Measurements from ENCODE around the gene ISOC1.
A peak's percentile ranks its signal among the peaks of the same experiment; 100 is the strongest.

The ISOC1 gene

DNA sequence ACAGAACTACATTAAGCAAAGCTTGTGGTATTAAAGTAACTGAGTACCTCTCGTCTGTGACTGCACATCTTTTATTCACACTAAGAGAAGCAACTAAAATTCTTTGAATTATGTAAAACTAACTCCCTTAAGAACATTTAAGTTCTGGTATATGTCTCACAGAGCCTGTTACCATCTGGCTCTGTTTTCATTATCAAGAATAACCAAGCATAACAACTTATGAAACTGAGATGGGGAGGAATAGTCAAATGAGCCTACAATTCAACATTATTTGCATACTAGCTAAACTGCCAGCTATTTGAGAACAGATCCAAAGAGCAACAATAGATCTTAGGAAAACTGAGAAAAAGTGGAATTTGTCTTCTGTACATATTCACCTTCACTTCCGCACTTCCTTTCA, 25.3 kb upstream of the ISOC1 start:
- Histone ChIP-seq H3K9me3 (no peaks in the 10 kb centered on the region), H3K36me3 (no peaks in the 10 kb centered on the region), H3K4me3 (ENCODE audit: low read depth, low read length) (no peak overlapping the region), H3K27me3 (no peaks in the 10 kb centered on the region), H3K4me1 (peaks cover 43% of the 10 kb centered on the region)
- TF ChIP-seq, protein P1, sequence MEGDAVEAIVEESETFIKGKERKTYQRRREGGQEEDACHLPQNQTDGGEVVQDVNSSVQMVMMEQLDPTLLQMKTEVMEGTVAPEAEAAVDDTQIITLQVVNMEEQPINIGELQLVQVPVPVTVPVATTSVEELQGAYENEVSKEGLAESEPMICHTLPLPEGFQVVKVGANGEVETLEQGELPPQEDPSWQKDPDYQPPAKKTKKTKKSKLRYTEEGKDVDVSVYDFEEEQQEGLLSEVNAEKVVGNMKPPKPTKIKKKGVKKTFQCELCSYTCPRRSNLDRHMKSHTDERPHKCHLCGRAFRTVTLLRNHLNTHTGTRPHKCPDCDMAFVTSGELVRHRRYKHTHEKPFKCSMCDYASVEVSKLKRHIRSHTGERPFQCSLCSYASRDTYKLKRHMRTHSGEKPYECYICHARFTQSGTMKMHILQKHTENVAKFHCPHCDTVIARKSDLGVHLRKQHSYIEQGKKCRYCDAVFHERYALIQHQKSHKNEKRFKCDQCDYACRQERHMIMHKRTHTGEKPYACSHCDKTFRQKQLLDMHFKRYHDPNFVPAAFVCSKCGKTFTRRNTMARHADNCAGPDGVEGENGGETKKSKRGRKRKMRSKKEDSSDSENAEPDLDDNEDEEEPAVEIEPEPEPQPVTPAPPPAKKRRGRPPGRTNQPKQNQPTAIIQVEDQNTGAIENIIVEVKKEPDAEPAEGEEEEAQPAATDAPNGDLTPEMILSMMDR (IDR thresholded peaks at IDR 0.05; ENCODE audit: low read depth, low read length), result no peak
- no peak for DNase-seq

DNA sequence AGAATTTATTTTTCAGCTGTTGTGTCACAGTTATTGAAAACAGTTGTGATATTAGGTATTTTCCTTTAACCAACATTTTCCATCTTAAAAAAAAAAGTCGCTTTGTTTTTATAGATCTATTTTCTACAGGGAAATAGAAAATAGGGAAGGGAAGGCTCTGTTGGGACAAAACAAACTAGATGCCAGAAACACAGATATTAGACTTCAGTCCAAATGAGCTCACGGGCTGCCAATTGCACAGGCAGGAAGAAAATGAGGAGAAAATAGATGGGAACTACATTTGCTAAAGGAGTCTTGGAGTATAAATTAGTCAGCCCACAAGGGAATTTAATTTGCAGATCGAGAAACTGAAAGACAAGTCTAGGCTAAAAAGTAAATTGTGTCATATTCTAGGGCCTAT, 21.4 kb upstream of the ISOC1 start:
- no peaks in the 10 kb centered on the region for H3K9me3 ChIP-seq
- no peak for DNase-seq
- H3K27me3 ChIP-seq, result no peaks in the 10 kb centered on the region
- no peak overlapping the region for H3K4me3 ChIP-seq (ENCODE audit: low read depth, low read length)
- no peaks in the 10 kb centered on the region for H3K36me3 ChIP-seq
- TF ChIP-seq, protein P1 (IDR thresholded peaks at IDR 0.05; ENCODE audit: low read depth, low read length), result no peak
- peaks cover 52% of the 10 kb centered on the region for H3K4me1 ChIP-seq

DNA sequence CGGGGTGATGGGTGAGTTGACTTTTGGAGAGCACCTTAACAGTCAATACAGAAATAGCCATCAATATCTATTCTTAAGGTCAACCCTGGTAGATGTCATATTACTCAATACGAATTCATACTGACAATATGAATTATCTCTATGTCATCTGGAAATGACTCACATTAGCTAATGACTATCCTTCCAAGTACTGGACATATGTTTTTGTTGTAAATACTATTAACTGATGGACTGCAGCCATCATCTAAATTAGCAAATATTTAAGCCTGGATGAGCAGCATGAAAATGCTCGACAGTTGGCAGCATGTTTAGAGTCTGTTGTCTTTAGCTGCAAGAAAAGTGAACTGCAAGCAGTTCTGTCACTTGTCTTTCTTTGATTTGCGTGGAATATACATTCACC, 19.6 kb upstream of the ISOC1 start:
- TF ChIP-seq, protein P1 (IDR thresholded peaks at IDR 0.05; ENCODE audit: low read depth, low read length), result no peak
- H3K27me3 ChIP-seq, result no peaks in the 10 kb centered on the region
- H3K9me3 ChIP-seq, result no peaks in the 10 kb centered on the region
- no peaks in the 10 kb centered on the region for H3K36me3 ChIP-seq
- no peak overlapping the region for H3K4me3 ChIP-seq (ENCODE audit: low read depth, low read length)
- peak; percentile 49 for DNase-seq
- H3K4me1 ChIP-seq, result peaks cover 56% of the 10 kb centered on the region

DNA sequence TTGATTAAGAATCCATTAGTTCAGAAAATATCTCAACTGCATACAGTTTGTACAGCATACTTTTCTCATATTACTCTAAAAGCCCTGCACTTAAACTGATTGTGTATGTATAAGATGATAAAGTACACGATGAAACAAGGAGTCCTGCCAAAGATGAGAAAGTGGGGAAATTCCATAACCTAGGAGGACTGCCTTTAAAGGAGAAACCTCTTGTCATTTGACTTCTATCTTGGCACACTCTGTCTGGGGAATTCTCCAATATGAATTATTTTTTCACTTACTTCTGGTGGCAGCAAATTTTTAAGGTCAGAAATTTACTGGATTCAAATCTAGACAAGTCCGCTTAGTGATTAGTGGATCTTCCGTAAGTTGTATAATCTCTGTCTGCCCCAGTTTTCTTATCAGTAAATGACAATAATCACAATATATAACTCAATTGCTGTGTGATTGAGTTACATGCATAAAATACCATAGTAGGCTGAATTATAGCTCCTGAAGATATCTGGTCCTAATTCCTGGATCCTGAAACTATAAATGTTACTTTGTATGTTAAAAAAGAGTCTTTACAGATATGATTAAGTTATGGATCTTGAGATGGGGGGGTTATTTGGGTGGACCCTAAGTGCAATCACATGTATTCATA, 17.0 kb upstream of the ISOC1 start:
- peaks cover 56% of the 10 kb centered on the region for H3K4me1 ChIP-seq
- no peaks in the 10 kb centered on the region for H3K9me3 ChIP-seq
- TF ChIP-seq, protein P1 (IDR thresholded peaks at IDR 0.05; ENCODE audit: low read depth, low read length), result no peak
- no peaks in the 10 kb centered on the region for H3K36me3 ChIP-seq
- DNase-seq, result no peak
- H3K4me3 ChIP-seq (ENCODE audit: low read depth, low read length), result no peak overlapping the region
- no peaks in the 10 kb centered on the region for H3K27me3 ChIP-seq

DNA sequence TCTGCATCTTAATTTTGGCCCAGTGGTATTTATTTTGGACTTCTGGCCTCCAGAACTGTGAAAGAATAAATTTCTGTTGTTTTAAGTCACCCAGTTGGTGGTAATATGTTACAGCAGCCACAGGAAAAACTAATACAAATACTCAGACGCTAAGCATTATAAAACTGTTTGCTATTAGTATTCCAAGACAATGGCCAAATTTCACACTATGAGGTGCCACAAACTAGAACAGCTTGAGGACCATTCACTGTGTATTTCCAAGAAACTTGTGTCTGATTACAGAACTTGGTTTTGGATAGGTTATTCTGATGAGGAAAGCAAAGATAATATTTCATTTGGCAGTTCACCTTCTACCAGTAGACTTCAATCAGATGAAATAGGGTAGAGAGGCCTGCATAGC, 16.3 kb upstream of the ISOC1 start:
- Histone ChIP-seq H3K9me3 (no peaks in the 10 kb centered on the region), H3K27me3 (no peaks in the 10 kb centered on the region), H3K4me3 (ENCODE audit: low read depth, low read length) (no peak overlapping the region), H3K4me1 (peaks cover 49% of the 10 kb centered on the region), H3K36me3 (no peaks in the 10 kb centered on the region)
- no peak for DNase-seq
- TF ChIP-seq, protein P1 (IDR thresholded peaks at IDR 0.05; ENCODE audit: low read depth, low read length), result no peak

DNA sequence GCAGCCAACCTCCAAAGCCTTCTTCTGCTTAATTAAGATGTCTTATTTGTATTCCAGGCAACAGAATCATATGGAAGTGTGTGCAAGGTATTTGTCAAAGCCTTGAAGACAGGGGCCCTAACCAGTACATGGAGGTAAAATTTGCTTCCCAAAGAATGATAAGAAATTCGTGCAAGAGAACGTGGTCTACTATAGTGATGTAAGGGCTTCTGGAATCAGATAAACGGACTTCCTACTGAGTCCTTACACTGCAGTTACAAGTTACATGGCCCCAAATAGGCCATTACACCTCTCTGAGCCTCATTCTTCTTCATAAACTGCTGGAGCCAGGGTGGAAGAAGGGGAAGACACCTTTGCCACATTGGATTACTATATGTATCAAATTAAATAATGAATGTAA, 15.9 kb upstream of the ISOC1 start:
- TF ChIP-seq, protein P1 (IDR thresholded peaks at IDR 0.05; ENCODE audit: low read depth, low read length), result no peak
- Histone ChIP-seq H3K36me3 (no peaks in the 10 kb centered on the region), H3K4me3 (ENCODE audit: low read depth, low read length) (no peak overlapping the region), H3K27me3 (no peaks in the 10 kb centered on the region), H3K4me1 (peaks cover 45% of the 10 kb centered on the region), H3K9me3 (no peaks in the 10 kb centered on the region)
- no peak for DNase-seq

Data from BE2C (cell line).